ENCODE results near the gene MGMT.

The MGMT gene

DNA sequence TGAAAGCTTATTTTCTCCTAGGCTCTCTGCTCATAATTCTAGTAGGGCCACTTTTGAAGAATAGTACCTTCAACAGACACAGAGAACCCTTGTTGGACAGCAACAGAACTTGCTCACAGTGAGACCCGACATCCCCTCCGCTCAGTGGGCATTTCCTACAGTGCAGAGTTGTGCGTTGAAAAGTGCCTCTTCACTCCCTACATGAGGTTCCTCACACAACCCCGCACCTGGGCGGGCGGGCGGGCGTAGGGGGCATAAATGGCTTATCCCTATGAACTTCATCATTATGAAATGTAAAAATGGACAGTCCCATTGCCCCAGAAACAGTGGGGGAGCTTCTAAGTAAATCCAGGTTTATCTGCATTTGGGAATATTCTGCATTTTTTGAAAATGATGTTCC is 174.9 kb downstream of the MGMT start:
- Histone ChIP-seq H3K4me3 (replicated peaks; ENCODE audit: insufficient read depth, low read length) (no peak overlapping the region), H3K27ac (replicated peaks) (no peak overlapping the region), H3K27me3 (ENCODE audit: insufficient read depth, poor library complexity, severe bottlenecking) (no peaks in the 10 kb centered on the region)
- TF ChIP-seq, protein P1, sequence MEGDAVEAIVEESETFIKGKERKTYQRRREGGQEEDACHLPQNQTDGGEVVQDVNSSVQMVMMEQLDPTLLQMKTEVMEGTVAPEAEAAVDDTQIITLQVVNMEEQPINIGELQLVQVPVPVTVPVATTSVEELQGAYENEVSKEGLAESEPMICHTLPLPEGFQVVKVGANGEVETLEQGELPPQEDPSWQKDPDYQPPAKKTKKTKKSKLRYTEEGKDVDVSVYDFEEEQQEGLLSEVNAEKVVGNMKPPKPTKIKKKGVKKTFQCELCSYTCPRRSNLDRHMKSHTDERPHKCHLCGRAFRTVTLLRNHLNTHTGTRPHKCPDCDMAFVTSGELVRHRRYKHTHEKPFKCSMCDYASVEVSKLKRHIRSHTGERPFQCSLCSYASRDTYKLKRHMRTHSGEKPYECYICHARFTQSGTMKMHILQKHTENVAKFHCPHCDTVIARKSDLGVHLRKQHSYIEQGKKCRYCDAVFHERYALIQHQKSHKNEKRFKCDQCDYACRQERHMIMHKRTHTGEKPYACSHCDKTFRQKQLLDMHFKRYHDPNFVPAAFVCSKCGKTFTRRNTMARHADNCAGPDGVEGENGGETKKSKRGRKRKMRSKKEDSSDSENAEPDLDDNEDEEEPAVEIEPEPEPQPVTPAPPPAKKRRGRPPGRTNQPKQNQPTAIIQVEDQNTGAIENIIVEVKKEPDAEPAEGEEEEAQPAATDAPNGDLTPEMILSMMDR (IDR thresholded peaks at IDR 0.05; ENCODE audit: insufficient read depth, low read length): no peak
- no peak for TF ChIP-seq SPI1 (IDR thresholded peaks at IDR 0.05; ENCODE audit: borderline replicate concordance, low read depth)
- TF ChIP-seq, protein P2, sequence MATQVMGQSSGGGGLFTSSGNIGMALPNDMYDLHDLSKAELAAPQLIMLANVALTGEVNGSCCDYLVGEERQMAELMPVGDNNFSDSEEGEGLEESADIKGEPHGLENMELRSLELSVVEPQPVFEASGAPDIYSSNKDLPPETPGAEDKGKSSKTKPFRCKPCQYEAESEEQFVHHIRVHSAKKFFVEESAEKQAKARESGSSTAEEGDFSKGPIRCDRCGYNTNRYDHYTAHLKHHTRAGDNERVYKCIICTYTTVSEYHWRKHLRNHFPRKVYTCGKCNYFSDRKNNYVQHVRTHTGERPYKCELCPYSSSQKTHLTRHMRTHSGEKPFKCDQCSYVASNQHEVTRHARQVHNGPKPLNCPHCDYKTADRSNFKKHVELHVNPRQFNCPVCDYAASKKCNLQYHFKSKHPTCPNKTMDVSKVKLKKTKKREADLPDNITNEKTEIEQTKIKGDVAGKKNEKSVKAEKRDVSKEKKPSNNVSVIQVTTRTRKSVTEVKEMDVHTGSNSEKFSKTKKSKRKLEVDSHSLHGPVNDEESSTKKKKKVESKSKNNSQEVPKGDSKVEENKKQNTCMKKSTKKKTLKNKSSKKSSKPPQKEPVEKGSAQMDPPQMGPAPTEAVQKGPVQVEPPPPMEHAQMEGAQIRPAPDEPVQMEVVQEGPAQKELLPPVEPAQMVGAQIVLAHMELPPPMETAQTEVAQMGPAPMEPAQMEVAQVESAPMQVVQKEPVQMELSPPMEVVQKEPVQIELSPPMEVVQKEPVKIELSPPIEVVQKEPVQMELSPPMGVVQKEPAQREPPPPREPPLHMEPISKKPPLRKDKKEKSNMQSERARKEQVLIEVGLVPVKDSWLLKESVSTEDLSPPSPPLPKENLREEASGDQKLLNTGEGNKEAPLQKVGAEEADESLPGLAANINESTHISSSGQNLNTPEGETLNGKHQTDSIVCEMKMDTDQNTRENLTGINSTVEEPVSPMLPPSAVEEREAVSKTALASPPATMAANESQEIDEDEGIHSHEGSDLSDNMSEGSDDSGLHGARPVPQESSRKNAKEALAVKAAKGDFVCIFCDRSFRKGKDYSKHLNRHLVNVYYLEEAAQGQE (IDR thresholded peaks at IDR 0.05; ENCODE audit: insufficient replicate concordance, low read depth): no peak
- no peak for DNase-seq (ENCODE audit: low read depth in 1 of 2, low spot score in 1 of 2)

DNA sequence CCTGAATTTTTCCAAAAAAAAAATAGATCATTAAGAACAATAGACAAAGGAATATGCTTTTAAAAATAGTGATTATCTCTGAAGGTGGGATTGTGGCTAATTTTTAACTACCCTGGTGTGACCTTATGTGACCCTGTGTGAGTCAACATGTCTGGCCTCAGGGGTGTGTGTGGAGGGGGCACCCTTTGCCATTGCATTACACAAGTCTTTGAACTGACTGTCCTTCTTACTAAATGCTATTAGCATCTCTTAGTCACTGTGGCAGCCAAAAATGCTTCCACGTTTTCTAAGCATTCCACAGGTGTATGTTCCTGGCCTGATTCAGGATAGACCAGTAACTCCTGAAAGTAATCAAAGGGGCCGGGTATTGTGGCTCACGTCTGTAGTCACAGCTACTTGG is 175.4 kb downstream of the MGMT start:
- no peak overlapping the region for H3K27ac ChIP-seq (replicated peaks)
- no peak overlapping the region for H3K4me3 ChIP-seq (replicated peaks; ENCODE audit: insufficient read depth, low read length)
- no peaks in the 10 kb centered on the region for H3K27me3 ChIP-seq (ENCODE audit: insufficient read depth, poor library complexity, severe bottlenecking)
- TF ChIP-seq, protein P2 (IDR thresholded peaks at IDR 0.05; ENCODE audit: insufficient replicate concordance, low read depth): no peak
- TF ChIP-seq POLR2AphosphoS5 (IDR thresholded peaks at IDR 0.05; ENCODE audit: low read depth) (no peak), SPI1 (IDR thresholded peaks at IDR 0.05; ENCODE audit: borderline replicate concordance, low read depth) (no peak), GABPA (IDR thresholded peaks at IDR 0.05; ENCODE audit: low read depth) (no peak)
- TF ChIP-seq, protein P1 (IDR thresholded peaks at IDR 0.05; ENCODE audit: insufficient read depth, low read length): no peak
- no peak for DNase-seq (ENCODE audit: low read depth in 1 of 2, low spot score in 1 of 2)

DNA sequence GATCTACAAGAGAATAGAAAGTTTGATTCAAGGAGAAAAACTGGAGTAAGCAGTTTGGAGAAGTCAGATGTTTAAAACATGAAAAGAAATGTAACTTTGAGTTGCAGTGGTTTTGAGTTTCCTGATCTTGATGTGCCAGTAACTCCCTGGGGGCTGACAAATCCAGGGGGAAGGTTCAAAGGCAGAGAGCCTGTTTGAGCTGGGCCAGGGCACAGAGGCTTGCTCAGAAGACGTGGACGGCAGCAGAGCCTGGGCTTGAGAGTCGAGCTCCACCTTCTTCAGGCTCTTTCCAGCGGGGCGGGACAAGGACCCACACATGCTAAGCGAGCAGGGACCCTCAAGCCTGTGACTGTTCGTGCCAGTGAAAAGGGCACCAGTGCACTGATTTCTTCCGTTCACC is 176.2 kb downstream of the MGMT start:
- no peak overlapping the region for H3K4me3 ChIP-seq (replicated peaks; ENCODE audit: insufficient read depth, low read length)
- H3K27me3 ChIP-seq (ENCODE audit: insufficient read depth, poor library complexity, severe bottlenecking): no peaks in the 10 kb centered on the region
- TF ChIP-seq GABPA (IDR thresholded peaks at IDR 0.05; ENCODE audit: low read depth) (no peak), SPI1 (IDR thresholded peaks at IDR 0.05; ENCODE audit: borderline replicate concordance, low read depth) (no peak), POLR2AphosphoS5 (IDR thresholded peaks at IDR 0.05; ENCODE audit: low read depth) (no peak)
- TF ChIP-seq, protein P1 (IDR thresholded peaks at IDR 0.05; ENCODE audit: insufficient read depth, low read length): no peak
- TF ChIP-seq, protein P2 (IDR thresholded peaks at IDR 0.05; ENCODE audit: insufficient replicate concordance, low read depth): no peak
- DNase-seq (ENCODE audit: low read depth in 1 of 2, low spot score in 1 of 2): no peak
- no peak overlapping the region for H3K27ac ChIP-seq (replicated peaks)
